ENCODE results near the gene RAD51B. TPM values are rescaled to one million over a fixed set of nuclear protein-coding genes. Genes with fewer than 3 reads are reported as not detected.

The RAD51B gene
- total and polyA plus RNA-seq, 2 of the 13 experiments (the other 11 are each of a cell fraction or from before 2014, with no cell fraction given) = 7.0 to 9.5 TPM

GRCh38 chr14:68417009-68417650, 597.6 kb downstream of the RAD51B start:
- ChIA-PET CTCF (ENCODE audit: low intra/inter-chr PET ratio, low total read pairs) (no interaction called here), POLR2A (no interaction called here)
- BruUV-seq (replicated peaks) = no TSS peak
- ATAC-seq = no peak
- FAIRE-seq = no peak
- Histone ChIP-seq H3K9ac (ENCODE audit: insufficient read depth, low read depth, low read length) (no peak overlapping the region), H3K27me3 (ENCODE audit: control insufficient read depth in 1 of 2, insufficient read depth in 2 of 2, low read length in 2 of 2) (no peaks in the 10 kb centered on the region), H3K9me3 (ENCODE audit: low read length) (no peaks in the 10 kb centered on the region), H3K27ac (ENCODE audit: extremely low read length, insufficient read depth, low read length) (no peak overlapping the region), H3K79me2 (ENCODE audit: insufficient read depth, low read length) (no peaks in the 10 kb centered on the region), H2AFZ (ENCODE audit: low read length) (no peak overlapping the region), H3K4me2 (ENCODE audit: low read depth, low read length) (no peak overlapping the region), H3K36me3 (replicated peaks in 1 of 2; ENCODE audit: control insufficient read depth in 1 of 2, insufficient read depth in 2 of 2, low read length in 2 of 2) (no peaks in the 10 kb centered on the region), H3K4me1 (ENCODE audit: insufficient read depth, low read length) (no peaks in the 10 kb centered on the region), H4K20me1 (ENCODE audit: insufficient read depth, low read length) (no peaks in the 10 kb centered on the region), H3K4me3 (replicated peaks in 1 of 3; ENCODE audit: insufficient read depth in 1 of 3, low read depth in 2 of 3, low read length in 3 of 3) (no peak overlapping the region)
- in situ Hi-C loops (cut with HindIII; ENCODE audit: extremely low pct_ligation_motif_present, low pct_unique_long_range_greater_than_20kb) (no loop called here), intact Hi-C loops (cut with micrococcal nuclease; ENCODE audit: unreplicated experiment) (no loop called here)
- DNase-seq (ENCODE audit: low spot score) = no peak
- 86% methylated on average over 5 of the region's 5 CpGs for WGBS (ENCODE audit: low lambda C conversion rate)
- TF ChIP-seq, protein P1, sequence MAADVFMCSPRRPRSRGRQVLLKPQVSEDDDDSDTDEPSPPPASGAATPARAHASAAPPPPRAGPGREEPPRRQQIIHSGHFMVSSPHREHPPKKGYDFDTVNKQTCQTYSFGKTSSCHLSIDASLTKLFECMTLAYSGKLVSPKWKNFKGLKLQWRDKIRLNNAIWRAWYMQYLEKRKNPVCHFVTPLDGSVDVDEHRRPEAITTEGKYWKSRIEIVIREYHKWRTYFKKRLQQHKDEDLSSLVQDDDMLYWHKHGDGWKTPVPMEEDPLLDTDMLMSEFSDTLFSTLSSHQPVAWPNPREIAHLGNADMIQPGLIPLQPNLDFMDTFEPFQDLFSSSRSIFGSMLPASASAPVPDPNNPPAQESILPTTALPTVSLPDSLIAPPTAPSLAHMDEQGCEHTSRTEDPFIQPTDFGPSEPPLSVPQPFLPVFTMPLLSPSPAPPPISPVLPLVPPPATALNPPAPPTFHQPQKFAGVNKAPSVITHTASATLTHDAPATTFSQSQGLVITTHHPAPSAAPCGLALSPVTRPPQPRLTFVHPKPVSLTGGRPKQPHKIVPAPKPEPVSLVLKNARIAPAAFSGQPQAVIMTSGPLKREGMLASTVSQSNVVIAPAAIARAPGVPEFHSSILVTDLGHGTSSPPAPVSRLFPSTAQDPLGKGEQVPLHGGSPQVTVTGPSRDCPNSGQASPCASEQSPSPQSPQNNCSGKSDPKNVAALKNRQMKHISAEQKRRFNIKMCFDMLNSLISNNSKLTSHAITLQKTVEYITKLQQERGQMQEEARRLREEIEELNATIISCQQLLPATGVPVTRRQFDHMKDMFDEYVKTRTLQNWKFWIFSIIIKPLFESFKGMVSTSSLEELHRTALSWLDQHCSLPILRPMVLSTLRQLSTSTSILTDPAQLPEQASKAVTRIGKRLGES (CRISPR knock-in tag; IDR thresholded peaks at IDR 0.05; ENCODE audit: borderline replicate concordance) = no peak
- TF ChIP-seq ZNF607 (CRISPR knock-in tag; IDR thresholded peaks at IDR 0.05; ENCODE audit: borderline replicate concordance) = no peak
- no peak for TF ChIP-seq KLF9 (CRISPR knock-in tag; IDR thresholded peaks at IDR 0.05; ENCODE audit: low read depth)
- no peak for TF ChIP-seq DDIT3 (CRISPR knock-in tag; IDR thresholded peaks at IDR 0.05)
- TF ChIP-seq, protein P2, sequence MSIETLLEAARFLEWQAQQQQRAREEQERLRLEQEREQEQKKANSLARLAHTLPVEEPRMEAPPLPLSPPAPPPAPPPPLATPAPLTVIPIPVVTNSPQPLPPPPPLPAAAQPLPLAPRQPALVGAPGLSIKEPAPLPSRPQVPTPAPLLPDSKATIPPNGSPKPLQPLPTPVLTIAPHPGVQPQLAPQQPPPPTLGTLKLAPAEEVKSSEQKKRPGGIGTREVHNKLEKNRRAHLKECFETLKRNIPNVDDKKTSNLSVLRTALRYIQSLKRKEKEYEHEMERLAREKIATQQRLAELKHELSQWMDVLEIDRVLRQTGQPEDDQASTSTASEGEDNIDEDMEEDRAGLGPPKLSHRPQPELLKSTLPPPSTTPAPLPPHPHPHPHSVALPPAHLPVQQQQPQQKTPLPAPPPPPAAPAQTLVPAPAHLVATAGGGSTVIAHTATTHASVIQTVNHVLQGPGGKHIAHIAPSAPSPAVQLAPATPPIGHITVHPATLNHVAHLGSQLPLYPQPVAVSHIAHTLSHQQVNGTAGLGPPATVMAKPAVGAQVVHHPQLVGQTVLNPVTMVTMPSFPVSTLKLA (IDR thresholded peaks at IDR 0.05) = no peak
- no peak for TF ChIP-seq KDM1A (CRISPR knock-in tag; IDR thresholded peaks at IDR 0.05)
- TF ChIP-seq, protein P3, sequence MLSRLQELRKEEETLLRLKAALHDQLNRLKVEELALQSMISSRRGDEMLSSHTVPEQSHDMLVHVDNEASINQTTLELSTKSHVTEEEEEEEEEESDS (CRISPR knock-in tag; IDR thresholded peaks at IDR 0.05; ENCODE audit: borderline replicate concordance) = no peak
- TF ChIP-seq ZNF263 (CRISPR knock-in tag; IDR thresholded peaks at IDR 0.05) = no peak
- TF ChIP-seq, protein P4, sequence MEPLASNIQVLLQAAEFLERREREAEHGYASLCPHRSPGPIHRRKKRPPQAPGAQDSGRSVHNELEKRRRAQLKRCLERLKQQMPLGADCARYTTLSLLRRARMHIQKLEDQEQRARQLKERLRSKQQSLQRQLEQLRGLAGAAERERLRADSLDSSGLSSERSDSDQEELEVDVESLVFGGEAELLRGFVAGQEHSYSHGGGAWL (CRISPR knock-in tag; IDR thresholded peaks at IDR 0.05) = no peak
- TF ChIP-seq ZBTB38 (CRISPR knock-in tag; IDR thresholded peaks at IDR 0.05) = no peak
- TF ChIP-seq NFYB (CRISPR knock-in tag; IDR thresholded peaks at IDR 0.05) = no peak
- no peak for TF ChIP-seq ZFP82 (CRISPR knock-in tag; IDR thresholded peaks at IDR 0.05; ENCODE audit: borderline replicate concordance)
- no peak for TF ChIP-seq SKI (IDR thresholded peaks at IDR 0.05; ENCODE audit: partially characterized antibody)
- no peak for TF ChIP-seq MIER2 (CRISPR knock-in tag; IDR thresholded peaks at IDR 0.05)
- TF ChIP-seq TEAD3 (CRISPR knock-in tag; optimal IDR thresholded peaks at IDR 0.05; ENCODE audit: borderline replicate concordance) = no peak
- no peak for TF ChIP-seq FOXO4 (CRISPR knock-in tag; conservative IDR thresholded peaks at IDR 0.05)
- TF ChIP-seq TEF (CRISPR knock-in tag; IDR thresholded peaks at IDR 0.05) = no peak
- TF ChIP-seq TCF7L2 (IDR thresholded peaks at IDR 0.05; ENCODE audit: low read depth, low read length) = no peak
- TF ChIP-seq BRCA1 (CRISPR knock-in tag; IDR thresholded peaks at IDR 0.05) = no peak

Data from HepG2 (cell line).